Measurements from ENCODE around the gene HELZ2. TPM values are rescaled to one million over a fixed set of nuclear protein-coding genes. Genes with fewer than 3 reads are reported as not detected.

The HELZ2 gene
- total and polyA plus RNA-seq, 5 experiments from 2014 or later, result 3.1 to 24.4 (median 4.6) TPM

DNA sequence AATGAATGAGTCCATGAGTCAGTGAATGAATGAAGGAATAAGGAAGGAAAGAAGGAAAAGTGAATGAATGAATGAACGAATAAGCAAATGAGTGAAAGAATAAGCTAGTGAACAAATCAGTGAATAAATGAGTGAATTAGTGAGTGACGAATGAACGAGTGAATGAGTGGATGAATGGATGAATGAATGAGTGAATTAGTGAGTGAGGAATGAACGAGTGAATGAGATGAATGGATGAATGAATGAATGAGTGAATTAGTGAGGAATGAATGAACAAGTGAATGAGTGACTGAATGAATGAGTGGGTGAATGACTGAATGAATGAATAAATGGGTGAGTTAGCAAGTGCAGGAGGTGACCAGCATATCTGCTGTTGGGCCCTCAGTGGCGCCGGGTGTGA, 30.3 kb downstream of the HELZ2 start:
- Mint-ChIP-seq H3K36me3 (no peaks in the 10 kb centered on the region), H3K4me1 (peaks cover 5 to 13% (median 10%) of the 10 kb centered on the region in 4 donors), H3K27ac (no peak overlapping the region), H3K9me3 (no peaks in the 10 kb centered on the region), H3K4me3 (no peak overlapping the region), H3K27me3 (peaks cover 0 to 8% (median 0%) of the 10 kb centered on the region in 5 donors)
- DNase-seq (no peak), ATAC-seq (no peak)
- POLR2A ChIA-PET, result no interaction called here

DNA sequence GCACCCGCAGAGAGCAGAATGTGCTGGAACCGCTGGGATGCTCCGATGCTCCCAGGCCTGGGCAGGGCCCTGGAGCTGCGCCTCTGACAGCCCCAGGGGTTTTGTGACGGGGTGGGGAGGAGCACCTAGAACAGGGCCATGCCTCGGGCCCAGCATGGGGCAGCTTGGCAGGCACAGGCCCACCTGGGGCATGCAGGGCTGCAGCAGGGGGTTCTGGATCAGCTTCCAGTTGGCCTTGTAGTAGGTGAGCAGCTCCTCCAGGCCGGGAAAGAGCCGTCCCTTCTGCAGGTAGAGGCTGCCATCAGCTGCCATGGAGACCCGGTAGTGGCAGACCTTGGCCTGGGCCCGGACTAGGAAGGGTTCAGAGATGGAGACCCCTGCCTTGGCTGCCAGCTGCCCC, 30.9 kb downstream of the HELZ2 start:
- Mint-ChIP-seq H3K36me3 (no peaks in the 10 kb centered on the region), H3K27ac (no peak overlapping the region), H3K9me3 (no peaks in the 10 kb centered on the region), H3K27me3 (peaks cover 0 to 5% (median 0%) of the 10 kb centered on the region in 5 donors), H3K4me3 (no peak overlapping the region), H3K4me1 (peaks cover 4 to 13% (median 11%) of the 10 kb centered on the region in 4 donors)
- DNase-seq (no peak), ATAC-seq (no peak)
- POLR2A ChIA-PET, result no interaction called here

GRCh38 chr20:63542696-63543095, 31.3 kb downstream of the HELZ2 start:
- peaks cover 0 to 2% (median 0%) of the 10 kb centered on the region in 5 donors for H3K27me3 Mint-ChIP-seq
- no peak overlapping the region for H3K4me3 Mint-ChIP-seq
- H3K36me3 Mint-ChIP-seq, result no peaks in the 10 kb centered on the region
- no peak overlapping the region for H3K27ac Mint-ChIP-seq
- POLR2A ChIA-PET, result interaction anchor here (0.9 to 1.7 kb wide), 2 partner anchors 9 to 439 kb away, joined by 4 to 5 read pairs; no protein-coding TSS in a partner anchor
- no peaks in the 10 kb centered on the region for H3K9me3 Mint-ChIP-seq
- H3K4me1 Mint-ChIP-seq, result peaks cover 7 to 17% (median 14%) of the 10 kb centered on the region in 4 donors
- no peak for ATAC-seq
- no peak for DNase-seq

- H3K27me3 Mint-ChIP-seq, result peaks cover 0 to 2% (median 0%) of the 10 kb centered on the region in 5 donors
- no peak overlapping the region for H3K27ac Mint-ChIP-seq
- DNase-seq, result no peak
- no peak overlapping the region for H3K4me3 Mint-ChIP-seq
- ATAC-seq, result no peak
- peaks cover 9 to 23% (median 16%) of the 10 kb centered on the region in 4 donors for H3K4me1 Mint-ChIP-seq
- no peaks in the 10 kb centered on the region for H3K36me3 Mint-ChIP-seq
- POLR2A ChIA-PET, result interaction anchor here (0.9 to 1.7 kb wide), 3 partner anchors 10 to 439 kb away, joined by 3 to 5 read pairs (median 4); partner anchors contain the start of gene HELZ2
- no peaks in the 10 kb centered on the region for H3K9me3 Mint-ChIP-seq
Observed at GRCh38 chr20:63542031-63542559, 31.9 kb downstream of the HELZ2 start.

GRCh38 chr20:63541371-63541770, 32.7 kb downstream of the HELZ2 start:
- DNase-seq (no peak), ATAC-seq (no peak)
- Mint-ChIP-seq H3K4me1 (peaks cover 11 to 30% (median 19%) of the 10 kb centered on the region in 4 donors), H3K27ac (no peak overlapping the region), H3K36me3 (no peaks in the 10 kb centered on the region), H3K9me3 (no peaks in the 10 kb centered on the region), H3K27me3 (no peaks in the 10 kb centered on the region), H3K4me3 (no peak overlapping the region)
- POLR2A ChIA-PET, result interaction anchor here (1.2 to 1.7 kb wide), 2 partner anchors 11 to 32 kb away, joined by 3 to 5 read pairs; partner anchors contain the start of gene HELZ2

GRCh38 chr20:63540417-63541186, 33.4 kb downstream of the HELZ2 start:
- peaks cover 11 to 31% (median 21%) of the 10 kb centered on the region in 4 donors for H3K4me1 Mint-ChIP-seq
- H3K27ac Mint-ChIP-seq, result peak overlapping the region in 1 of 10 donors; percentile 71
- H3K27me3 Mint-ChIP-seq, result no peaks in the 10 kb centered on the region
- POLR2A ChIA-PET, result interaction anchor here (1.5 to 4.6 kb wide), 2 partner anchors 12 to 101 kb away, joined by 6 to 26 read pairs; no protein-coding TSS in a partner anchor
- H3K4me3 Mint-ChIP-seq, result no peak overlapping the region
- DNase-seq (no peak), ATAC-seq (no peak)
- no peaks in the 10 kb centered on the region for H3K36me3 Mint-ChIP-seq
- no peaks in the 10 kb centered on the region for H3K9me3 Mint-ChIP-seq

GRCh38 chr20:63539441-63540370, 34.3 kb downstream of the HELZ2 start:
- peak overlapping the region in 3 of 10 donors; percentile 45 to 71 (median 68) for H3K27ac Mint-ChIP-seq
- POLR2A ChIA-PET, result interaction anchor here (0.8 to 11.6 kb wide), 9 partner anchors 11 to 324 kb away, joined by 3 to 174 read pairs (median 5); partner anchors contain the start of gene PPDPF
- no peak for ATAC-seq
- no peaks in the 10 kb centered on the region for H3K36me3 Mint-ChIP-seq
- no peaks in the 10 kb centered on the region for H3K9me3 Mint-ChIP-seq
- peaks cover 8 to 25% (median 18%) of the 10 kb centered on the region in 4 donors for H3K4me1 Mint-ChIP-seq
- H3K27me3 Mint-ChIP-seq, result no peaks in the 10 kb centered on the region
- DNase-seq, result no peak
- peak overlapping the region in 2 of 10 donors; percentile 18 to 63 for H3K4me3 Mint-ChIP-seq

GRCh38 chr20:63539092-63539430, 35.0 kb downstream of the HELZ2 start:
- Mint-ChIP-seq H3K4me1 (peaks cover 8 to 25% (median 18%) of the 10 kb centered on the region in 4 donors), H3K27me3 (no peaks in the 10 kb centered on the region), H3K36me3 (no peaks in the 10 kb centered on the region), H3K9me3 (no peaks in the 10 kb centered on the region), H3K4me3 (peak overlapping the region in 2 of 10 donors; percentile 18 to 63), H3K27ac (peak overlapping the region in 1 of 10 donors; percentile 45)
- ATAC-seq (no peak), DNase-seq (no peak)
- POLR2A ChIA-PET, result interaction anchor here (0.8 to 11.6 kb wide), 10 partner anchors 11 to 325 kb away, joined by 3 to 174 read pairs (median 6); partner anchors contain the start of genes PPDPF and RTEL1

DNA sequence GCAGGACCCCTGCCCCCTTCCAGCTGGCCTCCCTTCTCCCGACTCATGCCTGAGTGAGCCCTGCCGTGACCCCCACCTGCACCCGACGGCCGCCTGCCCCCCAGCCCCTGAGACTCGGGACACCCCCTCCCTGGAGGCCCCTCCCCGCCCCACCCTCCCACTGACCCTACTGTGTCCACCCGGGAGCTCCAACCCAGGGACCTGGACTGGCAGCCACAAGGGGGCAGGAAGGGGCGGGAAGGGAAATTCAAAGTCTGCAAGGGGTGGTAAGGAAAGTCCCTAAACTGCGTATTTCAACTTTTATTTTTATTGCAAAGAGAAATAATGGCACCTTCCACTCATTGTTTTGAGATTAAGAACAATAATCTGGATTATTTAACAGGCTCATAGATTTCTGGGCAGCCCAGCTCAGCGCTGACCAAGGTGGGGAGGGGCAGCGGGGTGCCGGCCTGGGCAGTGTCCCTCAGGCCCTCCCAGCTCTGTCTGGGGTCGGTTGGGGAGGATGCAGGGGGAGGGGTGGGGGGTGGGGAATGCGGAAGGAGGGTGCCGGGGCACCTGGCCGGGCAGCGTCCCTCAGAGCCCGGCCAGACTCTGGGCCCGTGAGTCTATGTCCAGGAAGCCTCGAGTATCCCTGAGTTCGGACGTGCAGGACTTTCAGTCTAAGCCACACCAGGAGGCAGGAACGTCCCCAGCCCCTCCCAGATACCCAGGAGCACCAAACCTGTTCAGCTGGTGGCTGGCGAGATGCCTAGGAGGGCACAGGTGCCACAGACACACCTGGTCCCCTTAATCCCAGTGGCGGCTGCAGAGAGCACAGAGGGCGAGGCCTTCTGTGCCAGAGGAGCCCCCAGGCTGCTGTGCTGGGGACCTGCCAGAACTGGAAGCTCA, 35.6 kb downstream of the HELZ2 start:
- POLR2A ChIA-PET, result interaction anchor here (0.6 to 11.6 kb wide), 29 partner anchors 8 to 442 kb away, joined by 3 to 174 read pairs (median 5); partner anchors contain the start of genes ARFRP1, GMEB2, LIME1 and PPDPF
- Mint-ChIP-seq H3K4me3 (peak overlapping the region; percentile 62 to 82 (median 71)), H3K36me3 (no peaks in the 10 kb centered on the region), H3K4me1 (peaks cover 8 to 22% (median 15%) of the 10 kb centered on the region in 4 donors), H3K9me3 (no peaks in the 10 kb centered on the region), H3K27me3 (no peaks in the 10 kb centered on the region), H3K27ac (peak overlapping the region in 9 of 10 donors; percentile 31 to 93 (median 86))
- ATAC-seq, result peak; percentile 5 to 40
- DNase-seq, result peak in 7 of 10 donors; percentile 29 to 78 (median 57)

DNA sequence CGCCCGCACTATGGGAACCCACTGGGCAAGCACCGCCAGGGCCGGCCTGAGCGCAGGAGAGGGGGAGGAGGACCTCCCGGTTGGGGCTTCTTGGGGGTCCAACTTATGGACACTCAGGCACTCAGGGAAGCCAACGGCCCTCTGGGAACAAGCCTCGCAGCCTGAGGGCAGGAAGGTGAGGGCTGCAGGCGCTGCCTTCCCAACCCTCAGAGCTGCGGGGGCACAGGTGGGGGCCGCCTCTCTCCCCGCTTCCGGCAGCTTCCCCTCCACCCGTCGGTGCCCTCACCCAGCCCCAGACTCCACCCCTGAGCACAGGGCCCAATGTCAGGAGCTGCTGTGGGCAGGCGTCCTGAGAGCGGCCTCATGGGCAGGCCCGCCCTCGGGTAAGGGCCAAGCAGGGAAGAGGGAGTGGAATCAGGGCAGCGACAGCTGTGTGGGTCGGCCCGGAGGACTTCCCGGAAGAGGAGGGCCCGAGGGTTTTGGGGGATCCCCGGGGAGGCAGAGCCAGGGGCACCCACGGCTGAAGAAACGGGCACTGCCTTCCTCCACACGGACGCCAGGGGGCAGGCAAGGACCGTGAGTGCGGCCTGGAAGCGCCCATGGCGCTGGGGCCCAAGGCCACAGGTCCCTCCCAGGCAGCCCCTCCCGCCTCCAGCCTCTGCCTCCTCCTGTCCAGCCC, 36.4 kb downstream of the HELZ2 start:
- H3K9me3 Mint-ChIP-seq, result no peaks in the 10 kb centered on the region
- H3K27me3 Mint-ChIP-seq, result no peaks in the 10 kb centered on the region
- peak; percentile 91 for ATAC-seq
- H3K4me1 Mint-ChIP-seq, result peaks cover 8 to 22% (median 15%) of the 10 kb centered on the region in 4 donors
- POLR2A ChIA-PET, result interaction anchor here (0.6 to 11.6 kb wide), 28 partner anchors 9 to 443 kb away, joined by 3 to 174 read pairs (median 4); partner anchors contain the start of genes ARFRP1, GMEB2, HELZ2 and LIME1
- H3K36me3 Mint-ChIP-seq, result no peaks in the 10 kb centered on the region
- DNase-seq, result peak; percentile 86 to 96 (median 93)
- H3K27ac Mint-ChIP-seq, result peak overlapping the region in 9 of 10 donors; percentile 31 to 93 (median 86)
- peak overlapping the region; percentile 62 to 82 (median 71) for H3K4me3 Mint-ChIP-seq
